Head of caudate nucleus (tissue), 42 donors: Measurements from ENCODE around the gene NRBF2.

ENCODE experiments used
- DNase-seq, 42 donors: peaks; one replicate each; pipeline versions ENCODE4 v3.0.0 to v3.0.0-alpha.2; 2020 to 2021; ENCODE audit warnings: mixed read lengths in 7 of 42
- intact Hi-C: fragments of 100-400 bp; cut with DNase I; formaldehyde crosslinking; loops from one replicate; pipeline ENCODE4 v1.15.0; 2022

The NRBF2 gene

GRCh38 chr10:63154546-63155387 is 21.6 kb downstream of the NRBF2 start:
- intact Hi-C loops: loop anchor here (10.0 kb wide), 1 partner anchor 560 kb away; no protein-coding TSS in a partner anchor
- no peak for DNase-seq

- intact Hi-C loops: loop anchor here (10.0 kb wide), 1 partner anchor 561 kb away; no protein-coding TSS in a partner anchor
- DNase-seq: no peak
These were observed 22.4 kb downstream of the NRBF2 start for GRCh38 chr10:63155388-63156020.

- DNase-seq: no peak
- intact Hi-C loops: loop anchor here (10.0 kb wide), 1 partner anchor 561 kb away; no protein-coding TSS in a partner anchor
These were observed 23.1 kb downstream of the NRBF2 start for GRCh38 chr10:63156236-63156635.

- intact Hi-C loops: loop anchor here (10.0 kb wide), 1 partner anchor 563 kb away; no protein-coding TSS in a partner anchor
- DNase-seq: peak in 21 of 42 donors; percentile 13 to 75 (median 40)
These were observed 24.9 kb downstream of the NRBF2 start for GRCh38 chr10:63157845-63158624.

- DNase-seq: no peak
- intact Hi-C loops: no loop called here
These were observed 28.5 kb downstream of the NRBF2 start for GRCh38 chr10:63161592-63161991.

GRCh38 chr10:63164166-63164623 is 31.1 kb downstream of the NRBF2 start:
- no peak for DNase-seq
- intact Hi-C loops: no loop called here

GRCh38 chr10:63165249-63165648 is 32.1 kb downstream of the NRBF2 start:
- intact Hi-C loops: loop anchor here (5.0 kb wide), 1 partner anchor 552 kb away; no protein-coding TSS in a partner anchor
- DNase-seq: no peak

- peak in 15 of 42 donors; percentile 22 to 78 (median 51) for DNase-seq
- intact Hi-C loops: loop anchor here (5.0 kb wide), 1 partner anchor 551 kb away; no protein-coding TSS in a partner anchor
These were observed 33.7 kb downstream of the NRBF2 start for GRCh38 chr10:63166742-63167258.

GRCh38 chr10:63168821-63169462 is 35.8 kb downstream of the NRBF2 start:
- DNase-seq: no peak
- intact Hi-C loops: loop anchor here (5.0 kb wide), 1 partner anchor 548 kb away; no protein-coding TSS in a partner anchor

- no peak for DNase-seq
- intact Hi-C loops: loop anchor here (5.0 kb wide), 1 partner anchor 548 kb away; no protein-coding TSS in a partner anchor
These were observed 36.5 kb downstream of the NRBF2 start for GRCh38 chr10:63169624-63170023.

GRCh38 chr10:63171255-63171855 is 38.2 kb downstream of the NRBF2 start:
- no peak for DNase-seq
- intact Hi-C loops: no loop called here

GRCh38 chr10:63171926-63172325 is 38.8 kb downstream of the NRBF2 start:
- DNase-seq: no peak
- intact Hi-C loops: no loop called here

GRCh38 chr10:63173468-63174232 is 40.5 kb downstream of the NRBF2 start:
- intact Hi-C loops: no loop called here
- DNase-seq: no peak

- intact Hi-C loops: no loop called here
- no peak for DNase-seq
These were observed 42.4 kb downstream of the NRBF2 start for GRCh38 chr10:63175534-63175933.

GRCh38 chr10:63192826-63193225 is 59.7 kb downstream of the NRBF2 start:
- intact Hi-C loops: no loop called here
- DNase-seq: no peak

GRCh38 chr10:63197344-63198092 is 64.4 kb downstream of the NRBF2 start:
- intact Hi-C loops: no loop called here
- DNase-seq: no peak

GRCh38 chr10:63199716-63200115 is 66.6 kb downstream of the NRBF2 start:
- intact Hi-C loops: no loop called here
- no peak for DNase-seq
